IMR-90 (cell line): ENCODE measurements around the gene SYNPO. TPM values are rescaled to one million over a fixed set of nuclear protein-coding genes. Genes with fewer than 3 reads are reported as not detected.

ENCODE experiments used
- ATAC-seq: fragments of 200-7000 bp; cut with Tn5 transposase; 2 replicates; pipeline ENCODE4 v1.9.1; 2020; ENCODE audit warnings: low read depth, mild to moderate bottlenecking, moderate library complexity
- BruUV-seq: library from RNA; stranded (reverse); fragments of 400-500 nt; replicated peaks from 2 replicates; lab custom pipeline; 2021; lab: Mats Ljungman, UMichigan
- CTCF ChIA-PET: fragments of 300-600 bp; formaldehyde crosslinking; extraction: SDS; loops from one replicate; lab custom pipeline; 2021; ENCODE audit warnings: antibody characterized with exemption; lab: Yijun Ruan, JAX
- POLR2A ChIA-PET: fragments of 300-600 bp; sonication (Branson Sonifier 250); formaldehyde crosslinking; loops from one replicate; lab custom pipeline; 2022; ENCODE audit warnings: antibody characterized with exemption; ENCODE audit not compliant: unreplicated experiment; lab: Charles Lee
- DNase-seq: peaks from one replicate; pipeline ENCODE4 v3.0.0; 2013
- H2AFZ ChIP-seq: replicated peaks from 2 replicates; pipeline ENCODE3; 2013; ENCODE audit warnings: low read length, mild to moderate bottlenecking; ENCODE audit not compliant: poor library complexity
- H2AK5ac ChIP-seq: 2 replicates; pipeline ENCODE4 v1.6.1; 2013; ENCODE audit warnings: low read depth, low read length, inconsistent platforms
- H2AK9ac ChIP-seq: replicated peaks from 2 replicates; pipeline ENCODE3; 2013; ENCODE audit warnings: mild to moderate bottlenecking, low read depth, low read length, moderate library complexity; ENCODE audit not compliant: poor library complexity
- H2BK120ac ChIP-seq: 2 replicates; pipeline ENCODE4 v1.6.1; 2013; ENCODE audit warnings: low read depth, low read length, inconsistent platforms
- H2BK15ac ChIP-seq: 3 replicates; pipeline ENCODE4 v1.6.1; 2013; ENCODE audit warnings: low read depth, low read length, inconsistent platforms
- H2BK20ac ChIP-seq: 2 replicates; pipeline ENCODE4 v1.6.1; 2013; ENCODE audit warnings: low read depth, mild to moderate bottlenecking, inconsistent platforms, low read length, moderate library complexity
- H2BK5ac ChIP-seq: 2 replicates; pipeline ENCODE4 v1.6.1; 2013; ENCODE audit warnings: mild to moderate bottlenecking, low read depth, low read length, inconsistent platforms; ENCODE audit not compliant: poor library complexity, severe bottlenecking
- H3K14ac ChIP-seq: replicated peaks from 2 replicates; pipeline ENCODE4 v1.6.1; 2013; ENCODE audit warnings: low read depth, low read length, inconsistent platforms
- H3K18ac ChIP-seq: 2 replicates; pipeline ENCODE4 v1.6.1; 2013; ENCODE audit warnings: low read depth, low read length, control low read depth
- H3K23ac ChIP-seq: 2 replicates; pipeline ENCODE4 v1.6.1; 2013; ENCODE audit warnings: low read depth, low read length, inconsistent platforms
- H3K27ac ChIP-seq: 2 replicates; pipeline ENCODE4 v1.5.1; 2013; ENCODE audit warnings: mild to moderate bottlenecking, control low read depth, low read length; ENCODE audit not compliant: insufficient read depth
- H3K27me3 ChIP-seq: 2 replicates; pipeline ENCODE4 v1.6.1; 2013; ENCODE audit warnings: low read length; ENCODE audit not compliant: control insufficient read depth, insufficient read depth
- H3K36me3 ChIP-seq: 2 replicates; pipeline ENCODE4 v1.6.1; 2013; ENCODE audit warnings: low read length, mixed read lengths; ENCODE audit not compliant: control insufficient read depth, insufficient read depth
- H3K4ac ChIP-seq: 2 replicates; pipeline ENCODE4 v1.6.1; 2013; ENCODE audit warnings: low read depth, low read length, inconsistent platforms
- H3K4me1 ChIP-seq: 2 replicates; pipeline ENCODE4 v1.6.1; 2013; ENCODE audit warnings: low read length, mixed read lengths; ENCODE audit not compliant: control insufficient read depth, insufficient read depth
- H3K4me2 ChIP-seq: 2 replicates; pipeline ENCODE4 v1.6.1; 2013; ENCODE audit warnings: low read depth, mild to moderate bottlenecking, control low read depth, low read length, moderate library complexity
- H3K4me3 ChIP-seq: 2 replicates; pipeline ENCODE4 v1.5.1; 2013; ENCODE audit warnings: low read depth, mild to moderate bottlenecking, control low read depth, low read length, moderate library complexity; ENCODE audit not compliant: insufficient read depth
- H3K56ac ChIP-seq: 2 replicates; pipeline ENCODE4 v1.6.1; 2013; ENCODE audit warnings: low read length, inconsistent platforms; ENCODE audit not compliant: insufficient read depth; ENCODE audit errors: extremely low read depth
- H3K79me1 ChIP-seq, 2 experiments: 2 replicates each; pipeline ENCODE4 v1.6.1; 2013; ENCODE audit warnings: low read length in 2 of 2, inconsistent platforms in 1 of 2, low read depth in 1 of 2
- H3K9ac ChIP-seq: 2 replicates; pipeline ENCODE4 v1.6.1; 2013; ENCODE audit warnings: low read depth, low read length, control low read depth
- H3K9me1 ChIP-seq: 2 replicates; pipeline ENCODE4 v1.6.1; 2013; ENCODE audit warnings: low read length, inconsistent platforms; ENCODE audit not compliant: insufficient read depth
- H3K9me3 ChIP-seq: 2 replicates; pipeline ENCODE4 v1.6.1; 2013; ENCODE audit warnings: low read length; ENCODE audit not compliant: control insufficient read depth, insufficient read depth
- H4K20me1 ChIP-seq: 2 replicates; pipeline ENCODE4 v1.6.1; 2013; ENCODE audit warnings: low read length, inconsistent platforms; ENCODE audit not compliant: insufficient read depth
- H4K5ac ChIP-seq: 2 replicates; pipeline ENCODE4 v1.6.1; 2013; ENCODE audit warnings: mild to moderate bottlenecking, low read depth, low read length, control low read depth
- H4K8ac ChIP-seq, 2 experiments: 2 replicates each; pipeline ENCODE4 v1.6.1; 2013; ENCODE audit warnings: low read depth in 2 of 2, low read length in 2 of 2, control low read depth in 1 of 2, inconsistent platforms in 1 of 2
- H4K91ac ChIP-seq: 2 replicates; pipeline ENCODE4 v1.6.1; 2013; ENCODE audit warnings: low read depth, low read length, inconsistent platforms; ENCODE audit not compliant: insufficient read depth
- BHLHE40 ChIP-seq: fragments of 150-350 bp; IDR thresholded peaks from 2 replicates; pipeline ENCODE4 v1.6.1; 2016; ENCODE audit warnings: mild to moderate bottlenecking, low read depth, low read length
- CEBPB ChIP-seq: IDR thresholded peaks from 2 replicates; pipeline ENCODE4 v1.6.1; 2012; ENCODE audit warnings: low read depth, low read length, improper control_type of control experiment
- CTCF ChIP-seq: conservative IDR thresholded peaks from 2 replicates; pipeline ENCODE4 v1.5.1; 2012; ENCODE audit warnings: mild to moderate bottlenecking, low read depth, low read length, improper control_type of control experiment
- ELK1 ChIP-seq: fragments of 150-350 bp; IDR thresholded peaks from 2 replicates; pipeline ENCODE4 v1.6.1; 2016; ENCODE audit warnings: low read depth, mild to moderate bottlenecking, low read length, moderate library complexity, borderline replicate concordance
- FOS ChIP-seq: fragments of 150-350 bp; IDR thresholded peaks from 2 replicates; pipeline ENCODE4 v1.6.1; 2016; ENCODE audit warnings: low read depth, low read length
- MAZ ChIP-seq: IDR thresholded peaks from 2 replicates; pipeline ENCODE4 v1.6.1; 2012; ENCODE audit warnings: low read depth, mild to moderate bottlenecking, low read length, improper control_type of control experiment, moderate library complexity, borderline replicate concordance
- NFE2L2 ChIP-seq: fragments of 150-350 bp; IDR thresholded peaks from 2 replicates; pipeline ENCODE4 v1.6.1; 2016; ENCODE audit warnings: low read depth, mild to moderate bottlenecking, low read length
- POLR2A ChIP-seq: IDR thresholded peaks from 2 replicates; pipeline ENCODE4 v1.6.1; 2012; ENCODE audit warnings: mild to moderate bottlenecking, low read depth, low read length
- RAD21 ChIP-seq: IDR thresholded peaks from 2 replicates; pipeline ENCODE4 v1.6.1; 2012; ENCODE audit warnings: low read length, improper control_type of control experiment
- RCOR1 ChIP-seq: IDR thresholded peaks from 2 replicates; pipeline ENCODE4 v1.6.1; 2012; ENCODE audit warnings: mild to moderate bottlenecking, low read length, improper control_type of control experiment; ENCODE audit not compliant: insufficient replicate concordance
- SMC3 ChIP-seq: fragments of 150-350 bp; IDR thresholded peaks from 2 replicates; pipeline ENCODE4 v1.6.1; 2016; ENCODE audit warnings: low read depth, mild to moderate bottlenecking, antibody characterized with exemption, low read length, moderate library complexity
- USF2 ChIP-seq: fragments of 150-350 bp; IDR thresholded peaks from 2 replicates; pipeline ENCODE4 v1.6.1; 2017; ENCODE audit warnings: mild to moderate bottlenecking, antibody characterized with exemption, low read length, low read depth
- WGBS, 2 experiments: methylation state at CpG; one replicate each; pipeline versions ENCODE4 v1.1.5 to v1.1.7; 2013; ENCODE audit warnings: missing lambda C conversion rate in 2 of 2; ENCODE audit not compliant: insufficient read length in 1 of 2; ENCODE audit errors: extremely low coverage in 2 of 2; 5-methylcytosine and 5-hydroxymethylcytosine counted together
- dilution Hi-C: fragments of 300-500 bp; cut with HindIII; formaldehyde crosslinking; loops from one replicate; pipeline ENCODE4 v1.14.3; 2018; ENCODE audit warnings: low sequenced_read_pairs; ENCODE audit not compliant: unreplicated experiment
- in situ Hi-C: fragments of 300-500 bp; cut with MboI; formaldehyde crosslinking; loops from 3 replicates; pipeline ENCODE4 v1.14.3; 2019; ENCODE audit warnings: low sequenced_read_pairs, inconsistent platforms, mixed read lengths
- intact Hi-C: fragments of 100-400 bp; cut with micrococcal nuclease; formaldehyde crosslinking; loops from 2 replicates; pipeline ENCODE4 v1.10.0; 2022
- polyA plus RNA-seq, 3 experiments: library from polyadenylated mRNA; depleted of rRNA; stranded (reverse); fragments of >200 nt; gene quantifications; 2 replicates each; pipeline ENCODE4 v1.2.3, GENCODE V29; 2012; ENCODE audit warnings: low replicate concordance in 1 of 3
- total RNA-seq: library from RNA; depleted of rRNA; stranded (reverse); fragments of >200 nt; gene quantifications from 2 replicates; pipeline ENCODE4 v1.2.3, GENCODE V29; 2012

Gene SYNPO
- total and polyA plus RNA-seq, 2 of the 4 experiments (the other 2 are of a cell fraction), result 3.0 to 24.8 TPM

- no peak for ATAC-seq
- CTCF ChIA-PET, result no interaction called here
Measured at GRCh38 chr5:150616506-150616905, 24.0 kb upstream of the SYNPO start.

More at GRCh38 chr5:150616506-150616905, 24.0 kb upstream of the SYNPO start:
- Histone ChIP-seq H4K20me1 (no peaks in the 10 kb centered on the region), H2BK120ac (0 out of 2 replicates have a peak overlapping the region, but pooled peaks have one; percentile 30), H3K18ac (no peak overlapping the region), H3K9ac (no peak overlapping the region), H2BK15ac (no peak overlapping the region; the same call in 2 of the 3 replicates), H3K27me3 (peaks cover 4% of the 10 kb centered on the region; the same call in 1 of the 2 replicates), H4K91ac (no peak overlapping the region; the same call in 1 of the 2 replicates), H3K4me1 (peaks cover 28% of the 10 kb centered on the region), H3K4ac (0 out of 2 replicates have a peak overlapping the region, but pooled peaks have one; percentile 7), H3K56ac (no peak overlapping the region), H3K4me2 (no peak overlapping the region), H3K9me3 (no peaks in the 10 kb centered on the region), H3K4me3 (no peak overlapping the region), H2AK5ac (peak overlapping the region; percentile 16; the same call in 1 of the 2 replicates), H4K8ac (no peak overlapping the region), H2AFZ (no peak overlapping the region), H2AK9ac (no peak overlapping the region), H4K5ac (no peak overlapping the region), H3K23ac (no peak overlapping the region), H2BK20ac (0 out of 2 replicates have a peak overlapping the region, but pooled peaks have one; percentile 22), H2BK5ac (no peak overlapping the region), H3K14ac (no peak overlapping the region), H3K36me3 (no peaks in the 10 kb centered on the region), H3K27ac (no peak overlapping the region), H3K9me1 (0 out of 2 replicates have a peak, but pooled peaks cover 11% of the 10 kb centered on the region), H3K79me1 (no peaks in the 10 kb centered on the region)
- POLR2A ChIA-PET, result no interaction called here
- in situ Hi-C loops (no loop called here), intact Hi-C loops (no loop called here), dilution Hi-C loops (no loop called here)
- WGBS, 2 experiments, result 100% methylated on average over 1 of the region's 1 CpG; no CpG with 5 or more reads in 1 of the 2 experiments
- DNase-seq, result no peak
- TF ChIP-seq FOS (no peak), BHLHE40 (no peak), ELK1 (no peak), SMC3 (no peak), CTCF (no peak), POLR2A (no peak), RCOR1 (no peak), USF2 (no peak), CEBPB (no peak), NFE2L2 (no peak), MAZ (no peak), RAD21 (no peak)
- BruUV-seq, result no TSS peak
